NCI-H1930 (cell line): ENCODE measurements around the gene HAAO.

Experiments used
- DNase-seq, 2 experiments: peaks; one replicate each; lab custom pipeline; 2025; lab: John Stamatoyannopoulos, UW

HAAO gene

GRCh38 chr2:42813763-42814162, 21.4 kb upstream of the HAAO start:
- DNase-seq = no peak

- DNase-seq = no peak
These were observed 20.6 kb upstream of the HAAO start for GRCh38 chr2:42812899-42813479.

DNA sequence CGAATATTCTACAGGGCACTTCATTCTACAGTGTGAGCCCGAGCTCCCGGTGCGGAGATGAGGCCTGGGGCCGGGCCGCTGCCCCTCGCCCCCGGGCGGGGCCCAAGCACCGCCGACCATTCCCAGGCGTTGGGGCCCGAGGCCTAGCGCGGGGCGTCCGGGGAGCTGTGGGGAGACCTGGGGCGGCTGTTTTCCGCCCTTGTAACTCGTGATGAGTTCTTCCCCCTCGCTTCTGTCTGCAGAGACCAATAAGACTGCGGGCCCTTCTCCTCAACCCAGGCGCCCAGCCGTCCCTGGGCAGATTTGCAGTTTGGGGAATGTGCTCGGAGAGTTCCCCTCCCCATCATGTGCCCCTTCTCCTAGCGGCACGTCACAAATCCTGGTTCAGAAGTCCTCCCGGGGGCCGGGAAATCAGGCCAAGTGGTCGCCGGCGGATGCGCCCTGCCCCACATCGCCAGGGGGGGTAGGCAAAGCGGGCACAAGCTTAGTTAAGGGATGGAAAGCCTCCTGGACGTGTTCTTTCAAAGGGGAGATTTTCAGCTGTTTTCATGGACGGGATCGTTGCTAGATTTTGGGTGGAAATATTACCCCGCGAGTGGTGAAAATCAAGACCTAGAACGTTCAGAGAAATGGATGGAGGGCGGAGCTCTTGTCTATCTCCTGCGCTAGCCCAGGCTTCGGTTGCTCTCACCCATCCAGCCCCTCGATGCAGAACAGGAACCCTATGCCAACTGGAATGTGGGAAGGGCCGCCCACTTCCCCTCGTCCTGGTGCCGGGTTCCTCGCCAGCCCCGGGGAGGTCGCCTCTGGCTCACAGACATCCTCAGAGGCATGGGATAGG, 18.8 kb upstream of the HAAO start:
- peak; percentile 7 to 42 for DNase-seq

- DNase-seq = peak; percentile 80 to 92
These were observed 18.0 kb upstream of the HAAO start for GRCh38 chr2:42810121-42810970.

DNA sequence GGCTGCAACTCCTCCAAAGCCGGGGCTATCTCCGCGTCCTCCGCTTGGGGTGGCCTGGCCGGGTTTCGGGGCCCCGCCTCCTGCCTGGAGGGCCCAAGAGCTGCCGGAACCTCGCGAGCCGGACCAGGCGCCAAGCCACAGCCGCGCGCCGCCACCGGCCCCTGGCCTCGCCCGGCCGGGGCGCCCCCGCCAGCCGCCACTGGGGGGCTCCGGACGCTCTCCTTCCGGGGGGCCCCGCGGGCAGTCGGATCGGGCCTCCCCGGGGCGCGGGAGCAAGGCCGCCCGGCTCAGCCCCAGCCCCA, 17.4 kb upstream of the HAAO start:
- peak; percentile 48 to 75 for DNase-seq

DNA sequence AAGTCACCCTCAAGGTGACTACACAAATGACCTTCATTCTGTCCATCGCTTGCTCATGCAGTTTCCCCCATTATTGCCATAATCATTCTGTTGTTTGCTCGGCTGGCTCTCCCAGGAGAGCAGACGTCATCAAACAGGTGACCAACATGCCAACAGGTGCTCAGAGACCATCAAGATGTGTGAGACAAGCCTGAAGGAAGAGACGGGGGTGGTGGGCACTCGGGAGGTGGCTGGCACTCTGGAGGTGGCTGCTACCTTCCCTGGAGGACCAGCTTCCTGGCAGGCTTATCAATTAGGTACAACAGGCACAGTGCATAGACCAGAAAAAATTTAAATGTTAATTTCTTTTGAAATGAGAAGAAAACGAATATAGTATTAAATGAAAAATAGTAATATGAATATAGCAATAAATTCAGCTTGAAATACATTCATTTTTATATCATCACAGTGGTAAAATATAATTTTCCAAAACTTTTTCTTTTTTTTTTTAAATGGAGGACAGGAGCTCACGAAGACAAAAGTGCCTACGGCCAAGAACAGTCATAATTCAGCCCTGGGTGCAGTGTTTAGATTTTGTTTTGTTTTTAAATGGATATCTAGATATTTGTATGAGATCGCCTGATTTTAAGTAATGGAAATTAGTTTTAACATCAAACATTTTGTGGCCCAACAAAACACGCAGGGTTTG, 16.9 kb upstream of the HAAO start:
- DNase-seq = peak; percentile 8 to 24

DNA sequence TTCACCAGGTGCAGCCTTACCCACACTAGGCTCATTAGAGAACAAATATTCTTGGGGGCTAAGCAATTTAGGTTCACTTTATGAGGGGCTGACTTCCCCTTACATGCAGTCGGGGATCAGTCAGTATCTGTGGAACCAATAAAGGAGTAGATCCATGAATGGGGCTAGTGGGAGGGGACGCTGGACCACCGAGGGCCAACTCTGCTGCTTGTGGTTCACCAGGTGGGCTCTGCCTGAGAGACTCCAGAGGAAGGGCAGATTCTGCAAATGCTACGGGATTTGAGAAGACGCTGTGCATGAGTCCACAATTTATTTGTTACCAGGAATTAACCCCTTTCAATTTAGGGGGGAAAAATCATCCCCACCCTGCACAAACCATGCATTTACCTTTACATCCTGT, 15.9 kb upstream of the HAAO start:
- DNase-seq = no peak

DNA sequence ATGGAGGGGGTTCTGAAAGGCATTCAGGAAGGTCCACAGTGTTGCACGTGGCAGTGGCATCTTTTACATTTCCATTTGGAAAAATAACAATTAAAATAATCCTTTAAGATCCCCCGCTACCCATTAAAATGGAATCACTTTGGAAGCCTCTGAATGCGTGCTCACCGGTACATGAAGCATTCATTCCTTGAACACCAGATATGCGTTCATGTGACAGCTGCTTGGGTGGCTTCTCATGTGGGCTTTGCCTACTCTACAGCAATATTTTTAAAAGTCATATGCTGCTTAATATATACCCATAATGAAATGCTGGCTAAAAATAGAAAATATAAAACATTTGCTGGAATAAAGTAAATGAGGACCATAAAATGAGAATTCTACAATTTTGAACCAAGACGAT, 14.4 kb upstream of the HAAO start:
- DNase-seq = no peak

- no peak for DNase-seq
These were observed 12.5 kb upstream of the HAAO start for GRCh38 chr2:42804891-42805290.

DNA sequence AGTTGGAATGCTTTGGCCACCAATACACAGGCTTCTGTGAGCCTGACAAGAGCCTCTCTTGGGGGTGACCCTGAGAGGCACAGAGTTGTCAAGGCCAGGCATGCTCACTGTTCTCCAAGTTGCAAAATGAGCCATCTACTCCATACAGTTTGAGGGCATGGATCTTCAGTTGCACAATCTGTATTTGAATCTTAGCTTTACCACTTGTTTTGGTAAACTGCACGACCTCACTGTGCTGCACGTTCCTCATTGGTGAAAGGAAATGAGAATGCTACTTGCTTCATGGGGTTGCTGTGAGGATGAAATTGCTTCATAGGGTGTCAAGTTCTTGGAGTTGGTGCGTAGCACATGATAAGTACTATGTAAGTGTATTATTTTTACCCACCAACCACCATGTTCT, 12.0 kb upstream of the HAAO start:
- DNase-seq = no peak

DNA sequence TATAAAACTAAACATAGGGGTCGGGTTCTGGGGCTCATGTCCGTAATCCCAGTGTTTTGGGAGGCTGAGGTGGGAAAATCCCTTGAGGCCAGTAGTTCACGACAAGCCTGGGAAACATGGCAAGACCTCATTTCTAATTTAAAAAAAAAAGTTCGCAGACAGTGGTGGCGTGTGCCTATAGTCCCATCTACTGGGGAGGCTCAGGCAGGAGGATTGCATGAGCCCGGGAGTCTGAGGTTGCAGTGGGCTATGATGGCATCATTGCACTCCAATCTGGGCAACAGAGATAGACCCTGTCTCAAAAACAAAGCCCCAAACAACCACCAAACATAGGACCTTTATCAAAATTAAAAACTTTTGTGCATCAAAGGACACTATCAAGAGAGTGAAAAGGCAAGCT, 9.8 kb upstream of the HAAO start:
- DNase-seq = no peak

DNA sequence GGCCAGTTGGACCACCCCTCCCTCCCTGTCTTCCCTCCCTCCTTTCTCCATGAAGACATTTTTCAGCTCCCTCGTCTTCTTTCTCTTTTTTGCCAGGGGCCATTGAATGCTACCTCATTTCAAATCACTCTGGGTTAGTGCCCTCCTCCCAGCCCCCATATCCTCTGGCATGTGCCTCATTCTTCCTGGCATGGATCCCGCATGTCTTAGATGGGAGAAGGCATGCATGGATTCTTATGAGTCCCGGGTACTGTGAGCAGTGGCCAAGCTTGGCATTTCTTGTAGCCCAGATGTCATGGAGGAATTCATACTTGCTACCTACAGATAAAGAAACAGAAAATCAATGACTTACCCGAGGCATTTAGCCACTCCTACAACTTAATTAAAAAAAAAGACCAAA, 9.0 kb upstream of the HAAO start:
- DNase-seq = no peak

DNA sequence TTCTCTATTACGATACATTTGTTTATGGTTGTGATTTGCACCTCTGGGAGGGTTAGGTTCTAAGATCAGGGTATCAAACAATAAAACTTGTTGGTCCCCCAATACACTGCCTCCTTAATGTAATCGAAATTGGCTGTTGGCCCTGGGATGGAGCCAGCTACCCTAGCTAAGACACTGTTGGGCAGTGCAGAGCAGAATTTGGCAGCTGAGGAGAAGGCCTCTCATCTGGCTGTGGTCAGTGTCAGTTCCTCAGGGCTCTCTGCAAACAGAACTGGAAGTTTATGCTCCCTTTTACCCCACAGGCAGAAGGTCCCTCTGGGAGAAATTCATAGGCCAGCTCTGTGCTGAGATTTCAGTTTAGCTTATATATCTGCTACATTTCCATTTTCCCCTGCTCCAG, 8.6 kb upstream of the HAAO start:
- no peak for DNase-seq

- no peak for DNase-seq
These were observed 8.1 kb upstream of the HAAO start for GRCh38 chr2:42800461-42800962.

DNA sequence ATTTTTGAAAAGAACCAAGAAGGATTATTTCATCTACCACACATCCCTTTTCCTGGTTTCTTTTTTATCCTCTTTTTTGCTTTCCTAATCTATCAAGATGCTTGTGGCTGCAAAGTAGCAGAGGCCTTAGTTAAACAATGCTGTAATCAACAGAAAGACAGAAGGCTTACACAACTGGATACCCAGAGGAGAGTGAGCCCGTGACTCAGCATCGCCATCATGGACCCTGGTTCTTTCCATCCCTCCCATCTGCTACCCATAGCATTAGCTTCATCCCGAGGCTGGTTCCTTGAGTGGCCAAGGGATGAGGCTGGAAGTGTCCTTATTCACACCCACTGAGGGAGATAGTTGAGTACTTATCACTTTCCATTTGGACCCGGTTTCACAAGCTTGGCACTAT, 7.5 kb upstream of the HAAO start:
- DNase-seq = no peak

- no peak for DNase-seq
These were observed 4.9 kb upstream of the HAAO start for GRCh38 chr2:42797281-42797680.

- DNase-seq = no peak
These were observed 4.3 kb upstream of the HAAO start for GRCh38 chr2:42796427-42797248.

DNA sequence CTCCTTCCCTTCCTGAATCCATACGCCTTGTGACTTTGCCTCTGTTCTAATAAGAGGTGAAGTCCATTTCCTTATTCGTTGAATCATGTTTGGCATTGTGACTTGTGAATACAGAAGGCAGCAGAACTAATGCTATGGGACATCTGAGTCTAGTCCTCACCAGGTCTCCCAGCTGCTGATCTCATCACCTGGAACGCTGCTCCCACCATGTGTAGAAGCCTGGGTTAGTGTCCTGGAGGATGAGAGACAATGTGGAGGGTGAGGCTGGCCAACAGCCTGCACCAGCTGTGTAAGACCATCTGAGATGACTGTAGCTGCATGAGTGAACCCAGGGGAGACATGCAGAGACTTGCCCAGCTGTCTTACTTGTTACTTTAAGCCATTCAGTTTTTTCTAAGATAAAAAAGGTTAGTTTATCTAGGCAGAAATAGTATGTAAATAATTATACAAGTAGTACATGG, 3.5 kb upstream of the HAAO start:
- no peak for DNase-seq

- DNase-seq = no peak
These were observed 2.9 kb upstream of the HAAO start for GRCh38 chr2:42795275-42795674.

- no peak for DNase-seq
These were observed 2.1 kb upstream of the HAAO start for GRCh38 chr2:42794271-42795046.
